NB4 (cell line): Measurements from ENCODE around the gene CDC42BPA.

Source experiments
- DNase-seq: peaks from one replicate; pipeline ENCODE4 v3.0.0; 2010; ENCODE audit warnings: low read depth
- H3K4me3 ChIP-seq: one replicate; pipeline ENCODE4 v1.5.1; 2011; ENCODE audit warnings: mild to moderate bottlenecking, low read depth, low read length, moderate library complexity
- CTCF ChIP-seq: IDR thresholded peaks from one replicate; pipeline ENCODE4 v1.5.1; 2012; ENCODE audit warnings: low read depth, low read length
- MYC ChIP-seq: IDR thresholded peaks from 2 replicates; pipeline ENCODE4 v1.6.1; 2011; ENCODE audit warnings: low read depth, low read length
- POLR2A ChIP-seq: IDR thresholded peaks from 2 replicates; pipeline ENCODE4 v1.6.1; 2011; ENCODE audit warnings: mild to moderate bottlenecking; ENCODE audit not compliant: insufficient read length; ENCODE audit errors: extremely low read depth
- TF ChIP-seq, protein P1 (sequence below): IDR thresholded peaks from 2 replicates; pipeline ENCODE4 v1.6.1; 2011; ENCODE audit warnings: low read depth, low read length

The CDC42BPA gene

DNA sequence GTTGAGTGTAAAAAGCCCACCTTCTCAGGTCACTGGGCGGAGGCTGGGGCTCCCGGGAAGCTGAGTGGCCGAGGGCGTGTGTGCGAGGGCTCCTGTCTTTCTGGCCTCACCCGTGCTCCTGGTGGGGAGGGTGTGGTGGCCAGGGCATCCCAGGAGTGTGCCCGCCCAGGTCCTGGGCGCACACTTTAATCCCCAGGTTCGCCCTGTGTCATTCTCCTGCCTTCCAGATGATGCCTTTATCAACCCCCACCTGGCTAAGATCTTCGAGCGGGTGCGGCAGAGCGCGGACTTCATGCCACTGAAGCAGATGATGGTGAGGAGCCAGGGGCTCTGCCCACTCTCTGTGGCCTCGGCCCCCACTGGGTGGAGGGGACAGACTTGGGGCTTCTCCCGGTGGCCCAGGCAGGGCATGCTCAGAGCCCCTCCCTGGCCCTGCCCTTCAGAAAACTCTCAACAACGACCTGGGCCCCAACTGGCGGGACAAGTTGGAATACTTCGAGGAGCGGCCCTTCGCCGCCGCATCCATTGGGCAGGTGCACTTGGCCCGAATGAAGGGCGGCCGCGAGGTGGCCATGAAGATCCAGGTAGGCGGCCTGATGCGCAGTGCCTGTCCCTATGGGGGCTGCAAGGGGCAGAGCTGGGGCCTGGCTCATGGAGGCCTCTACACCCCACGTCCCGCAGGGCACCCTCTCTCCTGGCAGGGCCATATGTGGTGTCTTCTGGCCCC lies 335.7 kb downstream of the CDC42BPA start:
- H3K4me3 ChIP-seq, result no peak overlapping the region
- no peak for DNase-seq
- no peak for TF ChIP-seq CTCF
- no peak for TF ChIP-seq MYC
- no peak for TF ChIP-seq POLR2A
- TF ChIP-seq, protein P1, sequence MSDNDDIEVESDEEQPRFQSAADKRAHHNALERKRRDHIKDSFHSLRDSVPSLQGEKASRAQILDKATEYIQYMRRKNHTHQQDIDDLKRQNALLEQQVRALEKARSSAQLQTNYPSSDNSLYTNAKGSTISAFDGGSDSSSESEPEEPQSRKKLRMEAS, result no peak

- DNase-seq, result no peak
- no peak overlapping the region for H3K4me3 ChIP-seq
- no peak for TF ChIP-seq MYC
- TF ChIP-seq POLR2A, result no peak
- no peak for TF ChIP-seq CTCF
- TF ChIP-seq, protein P1, result no peak
These were observed 336.5 kb downstream of the CDC42BPA start for GRCh38 chr1:226981838-226982237.

- TF ChIP-seq, protein P1, result no peak
- TF ChIP-seq POLR2A, result no peak
- TF ChIP-seq CTCF, result no peak
- no peak for TF ChIP-seq MYC
- H3K4me3 ChIP-seq, result no peak overlapping the region
- DNase-seq, result no peak
These were observed 336.9 kb downstream of the CDC42BPA start for GRCh38 chr1:226981386-226981817.

DNA sequence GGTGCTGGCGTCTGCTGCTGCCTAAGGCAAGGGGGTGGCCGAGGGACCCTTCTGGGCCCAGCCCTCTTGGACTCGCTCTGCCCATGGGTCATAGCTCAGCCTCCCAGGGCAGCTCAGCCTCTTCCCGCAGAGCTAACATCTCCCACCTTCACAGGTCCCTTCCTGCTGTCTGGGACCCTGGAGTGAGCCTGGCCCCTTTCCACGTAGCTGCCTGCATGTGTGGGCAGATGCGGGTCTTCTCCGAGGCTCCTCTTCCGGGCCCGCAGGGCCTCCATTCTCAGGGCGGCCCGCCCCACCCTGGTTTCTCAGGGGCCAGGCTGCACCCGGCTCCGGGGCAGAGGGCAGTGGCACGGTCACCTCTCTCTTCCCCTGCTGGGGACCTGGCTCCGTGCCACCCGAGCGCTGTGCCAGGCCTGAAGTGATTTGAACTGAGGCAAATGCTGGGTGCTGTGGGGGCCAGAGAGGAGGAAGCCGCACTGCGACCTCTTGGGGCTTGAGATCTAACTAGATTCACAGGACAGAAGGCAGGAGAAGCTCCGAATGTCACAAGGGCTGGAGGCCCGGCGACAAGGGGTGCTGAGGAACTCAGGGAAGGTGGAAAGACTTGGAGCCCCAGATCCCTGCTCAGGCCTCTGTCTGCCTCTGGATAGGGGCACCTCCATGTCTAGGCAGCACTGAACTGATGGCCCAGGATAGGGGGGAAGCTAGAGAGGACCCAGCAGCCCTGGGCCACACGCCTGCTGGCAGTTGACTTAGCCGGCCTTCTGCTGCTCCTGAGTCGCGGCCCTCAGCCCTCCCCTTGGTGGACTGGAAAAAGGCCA lies 337.5 kb downstream of the CDC42BPA start:
- H3K4me3 ChIP-seq, result no peak overlapping the region
- TF ChIP-seq CTCF, result no peak
- TF ChIP-seq MYC, result no peak
- TF ChIP-seq POLR2A, result no peak
- TF ChIP-seq, protein P1, result no peak
- no peak for DNase-seq

- no peak overlapping the region for H3K4me3 ChIP-seq
- DNase-seq, result no peak
- no peak for TF ChIP-seq CTCF
- TF ChIP-seq MYC, result no peak
- TF ChIP-seq, protein P1, result no peak
- TF ChIP-seq POLR2A, result no peak
These were observed 338.2 kb downstream of the CDC42BPA start for GRCh38 chr1:226980122-226980560.
